Testis (tissue), 3 donors: Measurements from ENCODE around the gene DPH7. TPM values are rescaled to one million over a fixed set of nuclear protein-coding genes. Genes with fewer than 3 reads are reported as not detected.

Source experiments
- DNase-seq: peaks from one replicate; pipeline ENCODE4 v3.0.0-alpha.2; 2019
- H3K27ac ChIP-seq, 2 donors: fragments of 200-600 bp; sonication (generic); one replicate each; pipeline ENCODE4 v1.5.1; 2019
- H3K27me3 ChIP-seq: fragments of 200-600 bp; sonication (generic); one replicate; pipeline ENCODE4 v1.5.1; 2019
- H3K36me3 ChIP-seq: fragments of 200-600 bp; sonication (generic); one replicate; pipeline ENCODE4 v1.5.1; 2017; ENCODE audit warnings: low read depth; ENCODE audit errors: missing control alignments
- H3K4me1 ChIP-seq: fragments of 200-600 bp; sonication (generic); one replicate; pipeline ENCODE4 v1.5.1; 2019
- H3K4me3 ChIP-seq, 2 donors: fragments of 200-600 bp; sonication (generic); one replicate each; pipeline ENCODE4 v1.5.1; 2017 to 2019
- H3K9me3 ChIP-seq: fragments of 200-600 bp; sonication (generic); one replicate; pipeline ENCODE4 v1.5.1; 2017
- CTCF ChIP-seq, 3 experiments: fragments of 450-650 bp in 2 of 3; fragments of 200-600 bp in 1 of 3; sonication (generic) in 1 of 3; IDR thresholded peaks; one replicate each; pipeline ENCODE4 v1.5.1; 2016 to 2019; ENCODE audit warnings: antibody characterized with exemption in 3 of 3, mild to moderate bottlenecking in 2 of 3, moderate library complexity in 1 of 3
- POLR2A ChIP-seq: fragments of 450-650 bp; IDR thresholded peaks from one replicate; pipeline ENCODE4 v1.6.1; 2017; ENCODE audit warnings: antibody characterized with exemption, mild to moderate bottlenecking, moderate library complexity
- WGBS, 2 donors: methylation state at CpG; one replicate each; pipeline ENCODE4 v1.1.5; 2018; 5-methylcytosine and 5-hydroxymethylcytosine counted together
- intact Hi-C: fragments of 100-400 bp; cut with DNase I; formaldehyde crosslinking; loops from one replicate; pipeline ENCODE4 v1.15.1; 2023; ENCODE audit warnings: low total_unique reads
- polyA plus RNA-seq: library from polyadenylated mRNA; stranded (reverse); fragments of 350-450 nt; fragmentation: Illumina TruSeq; extraction: RNeasy Lipid Tissue Mini Kit (QIAGEN cat#74804); gene quantifications from one replicate; pipeline ENCODE4 v1.2.3, GENCODE V29; 2014; ENCODE audit warnings: low read depth, low replicate concordance; ENCODE audit not compliant: insufficient read depth
- total RNA-seq, 2 donors: library from RNA; depleted of rRNA; stranded (reverse); fragments of >200 nt; gene quantifications; one replicate each; pipeline ENCODE4 v1.2.3, GENCODE V29; 2016

The DPH7 gene
- total and polyA plus RNA-seq, 3 donors from 2014 or later = 34.7 to 92.5 (median 61.8) TPM

- WGBS, 2 donors = 49 to 80% methylated on average over 2 to 6 of the region's 6 CpGs
- Histone ChIP-seq H3K4me3 (no peak overlapping the region), H3K27me3 (no peaks in the 10 kb centered on the region), H3K4me1 (peaks cover 9% of the 10 kb centered on the region), H3K27ac (no peak overlapping the region), H3K36me3 (no peaks in the 10 kb centered on the region), H3K9me3 (no peaks in the 10 kb centered on the region)
- DNase-seq = no peak
- no peak for TF ChIP-seq POLR2A
- TF ChIP-seq CTCF (IDR thresholded peaks at IDR 0.05) = no peak
- intact Hi-C loops = no loop called here
Measured at GRCh38 chr9:137588891-137589290, 10.2 kb upstream of the DPH7 start.

GRCh38 chr9:137588311-137588710 lies 9.6 kb upstream of the DPH7 start:
- H3K9me3 ChIP-seq = no peaks in the 10 kb centered on the region
- TF ChIP-seq POLR2A = no peak
- no peak for TF ChIP-seq CTCF (IDR thresholded peaks at IDR 0.05)
- WGBS, 2 donors = 80 to 86% methylated on average over 13 of the region's 13 CpGs
- intact Hi-C loops = no loop called here
- DNase-seq = no peak
- no peaks in the 10 kb centered on the region for H3K27me3 ChIP-seq
- no peak overlapping the region for H3K27ac ChIP-seq
- peaks cover 9% of the 10 kb centered on the region for H3K4me1 ChIP-seq
- no peak overlapping the region for H3K4me3 ChIP-seq
- no peaks in the 10 kb centered on the region for H3K36me3 ChIP-seq

GRCh38 chr9:137586854-137587253 lies 8.1 kb upstream of the DPH7 start:
- DNase-seq = no peak
- Histone ChIP-seq H3K4me1 (peaks cover 9% of the 10 kb centered on the region), H3K27ac (no peak overlapping the region), H3K27me3 (no peaks in the 10 kb centered on the region), H3K9me3 (no peaks in the 10 kb centered on the region), H3K4me3 (no peak overlapping the region), H3K36me3 (no peaks in the 10 kb centered on the region)
- WGBS, 2 donors = 96% methylated on average over 14 of the region's 14 CpGs
- intact Hi-C loops = no loop called here
- no peak for TF ChIP-seq CTCF (IDR thresholded peaks at IDR 0.05)
- no peak for TF ChIP-seq POLR2A

GRCh38 chr9:137583957-137584356 lies 5.2 kb upstream of the DPH7 start:
- Histone ChIP-seq H3K9me3 (no peaks in the 10 kb centered on the region), H3K4me3 (no peak overlapping the region), H3K36me3 (no peaks in the 10 kb centered on the region), H3K27ac (no peak overlapping the region), H3K27me3 (no peaks in the 10 kb centered on the region), H3K4me1 (peaks cover 3% of the 10 kb centered on the region)
- 83 to 91% methylated on average over 1 to 6 of the region's 8 CpGs for WGBS, 2 donors
- TF ChIP-seq POLR2A (no peak), CTCF (IDR thresholded peaks at IDR 0.05) (no peak)
- intact Hi-C loops = no loop called here
- no peak for DNase-seq

- H3K9me3 ChIP-seq = no peaks in the 10 kb centered on the region
- no peak overlapping the region for H3K4me3 ChIP-seq
- WGBS, 2 donors = 83 to 84% methylated on average over 13 to 14 of the region's 14 CpGs
- no peaks in the 10 kb centered on the region for H3K27me3 ChIP-seq
- TF ChIP-seq POLR2A (no peak), CTCF (IDR thresholded peaks at IDR 0.05) (no peak)
- no peaks in the 10 kb centered on the region for H3K36me3 ChIP-seq
- H3K4me1 ChIP-seq = no peaks in the 10 kb centered on the region
- H3K27ac ChIP-seq = no peak overlapping the region
- intact Hi-C loops = no loop called here
- DNase-seq = no peak
Measured at GRCh38 chr9:137583347-137583746, 4.6 kb upstream of the DPH7 start.
